GM12878 (cell line): ENCODE data around the gene ASMTL. TPM values are rescaled to one million over a fixed set of nuclear protein-coding genes. Genes with fewer than 3 reads are reported as not detected.

Experiments
- ATF3 ChIP-seq: IDR thresholded peaks from 2 replicates; pipeline ENCODE4 v1.6.1; 2011; ENCODE audit warnings: low read depth, mild to moderate bottlenecking, low read length, moderate library complexity, borderline replicate concordance; ENCODE audit errors: extremely low read depth
- ATF7 ChIP-seq: fragments of 450-650 bp; IDR thresholded peaks from 2 replicates; pipeline ENCODE4 v1.6.1; 2016; ENCODE audit warnings: low read depth, mild to moderate bottlenecking
- CHD4 ChIP-seq: fragments of 200-600 bp; sonication (generic); IDR thresholded peaks from 2 replicates; pipeline ENCODE4 v1.6.1; 2016; ENCODE audit warnings: mild to moderate bottlenecking
- EZH2 ChIP-seq: IDR thresholded peaks from 2 replicates; pipeline ENCODE4 v1.6.1; 2012; ENCODE audit warnings: low read depth, mild to moderate bottlenecking, control low read depth, inconsistent platforms, low read length, borderline replicate concordance; ENCODE audit not compliant: control insufficient read depth
- FOXK2 ChIP-seq: fragments of 450-650 bp; IDR thresholded peaks from 2 replicates; pipeline ENCODE4 v1.6.1; 2017; ENCODE audit warnings: mild to moderate bottlenecking, moderate library complexity
- IRF4 ChIP-seq: IDR thresholded peaks from 2 replicates; pipeline ENCODE4 v1.6.1; 2011; ENCODE audit warnings: low read depth, low read length
- KDM1A ChIP-seq: fragments of 200-600 bp; sonication (generic); IDR thresholded peaks from 2 replicates; pipeline ENCODE4 v1.6.1; 2016; ENCODE audit warnings: borderline replicate concordance
- MLLT1 ChIP-seq: fragments of 450-650 bp; IDR thresholded peaks from 2 replicates; pipeline ENCODE4 v1.6.1; 2016; ENCODE audit warnings: mild to moderate bottlenecking
- RELB ChIP-seq: fragments of 450-650 bp; IDR thresholded peaks from 2 replicates; pipeline ENCODE4 v1.6.1; 2017; ENCODE audit warnings: low read depth, mild to moderate bottlenecking, moderate library complexity
- REST ChIP-seq: IDR thresholded peaks from 2 replicates; pipeline ENCODE4 v1.6.1; 2012; ENCODE audit warnings: mild to moderate bottlenecking, low read depth, low read length
- SPI1 ChIP-seq: IDR thresholded peaks from 2 replicates; pipeline ENCODE4 v1.6.1; 2011; ENCODE audit warnings: low read depth, mild to moderate bottlenecking, low read length, moderate library complexity, borderline replicate concordance; ENCODE audit not compliant: insufficient read depth
- SREBF2 ChIP-seq: IDR thresholded peaks from 2 replicates; pipeline ENCODE4 v1.6.1; 2012; ENCODE audit warnings: mild to moderate bottlenecking, low read length
- SRF ChIP-seq, 2 experiments: IDR thresholded peaks; 2 replicates each; pipeline ENCODE4 v1.6.1; 2011; ENCODE audit warnings: low read depth in 2 of 2, low read length in 2 of 2, mild to moderate bottlenecking in 1 of 2, moderate library complexity in 1 of 2
- USF2 ChIP-seq: IDR thresholded peaks from 2 replicates; pipeline ENCODE4 v1.6.1; 2011; ENCODE audit warnings: low read depth, low read length, improper control_type of control experiment, borderline replicate concordance
- YY1 ChIP-seq: IDR thresholded peaks from 2 replicates; pipeline ENCODE4 v1.6.1; 2011; ENCODE audit warnings: low read depth, mild to moderate bottlenecking, low read length
- ZBTB40 ChIP-seq: fragments of 450-650 bp; IDR thresholded peaks from 2 replicates; pipeline ENCODE4 v1.6.1; 2016; ENCODE audit warnings: mild to moderate bottlenecking, moderate library complexity, borderline replicate concordance
- ZNF384 ChIP-seq: IDR thresholded peaks from 2 replicates; pipeline ENCODE4 v1.6.1; 2012; ENCODE audit warnings: low read depth, mild to moderate bottlenecking, low read length, improper control_type of control experiment, borderline replicate concordance
- polyA plus RNA-seq, 11 experiments: library from polyadenylated mRNA; depleted of rRNA in 4 of 11; unstranded in 6 of 11; stranded (reverse) in 5 of 11; fragments of >200 nt; fragmentation: Nextera tagmentation in 4 of 11; fragmentation: Illumina TruSeq in 1 of 11; extraction: Ambion mirVana in 4 of 11; extraction: Trizol in 1 of 11; gene quantifications; 1 replicate in 1 of 11; 2 replicates in 10 of 11; pipeline versions ENCODE4 v1.2.1 to v1.2.3, GENCODE V29; 2011 to 2016; ENCODE audit warnings: inconsistent platforms in 2 of 11, missing spikeins in 2 of 11, low read depth in 1 of 11
- total RNA-seq, 4 experiments: library from RNA; depleted of rRNA in 3 of 4; stranded (reverse); fragments of >200 nt in 3 of 4; fragmentation: Illumina TruSeq in 1 of 4; extraction: Trizol in 1 of 4; gene quantifications; 2 replicates each; pipeline versions ENCODE4 v1.2.1 to v1.2.3, GENCODE V29; 2013 to 2021

Gene ASMTL
- total and polyA plus RNA-seq, 10 of the 15 experiments (the other 5 are each of a cell fraction or from before 2014, with no cell fraction given) = 1.6 to 51.9 (median 32.1) TPM

GRCh38 chrX:1391707-1392375, 60.9 kb downstream of the ASMTL start, which contains the start of gene SLC25A6 (continued):
- TF ChIP-seq ZBTB40 (peak; percentile 75), REST (0 out of 2 replicates have a peak, but pooled peaks have one; percentile 12), FOXK2 (no peak), ATF3 (peak; percentile 90), SPI1 (no peak), SRF (IDR thresholded peaks at IDR 0.05; ENCODE audit: low read depth in 2 of 2, low read length in 2 of 2) (no peak), IRF4 (no peak), EZH2 (no peak), SREBF2 (no peak), ZNF384 (no peak), YY1 (no peak; the same call in none of the 2 replicates), KDM1A (no peak), CHD4 (no peak), RELB (no peak; the same call in 1 of the 2 replicates), USF2 (peak; percentile 95), MLLT1 (peak; percentile 51; the same call in 1 of the 2 replicates), ATF7 (no peak)
